ENCODE measurements around the gene AAR2.

Gene AAR2

GRCh38 chr20:36235892-36236785, at the start of gene AAR2:
Gene AAR2 (plus strand): TSS chr20:36236478. CDS start chr20:36239869, 3,391 bp downstream.
- peak; percentile 75 to 84 for DNase-seq

- no peak for DNase-seq
These were observed 42.1 kb upstream of the AAR2 start for GRCh38 chr20:36193977-36194712.

GRCh38 chr20:36196676-36197075, 39.6 kb upstream of the AAR2 start:
- no peak for DNase-seq

GRCh38 chr20:36197271-36197670, 39.0 kb upstream of the AAR2 start:
- no peak for DNase-seq

- peak; percentile 46 to 81 for DNase-seq
These were observed 36.7 kb upstream of the AAR2 start for GRCh38 chr20:36199345-36200257.

GRCh38 chr20:36200451-36200850, 35.8 kb upstream of the AAR2 start:
- DNase-seq, result no peak

- DNase-seq, result no peak
These were observed 35.1 kb upstream of the AAR2 start for GRCh38 chr20:36201198-36201597.

GRCh38 chr20:36202891-36203338, 33.4 kb upstream of the AAR2 start:
- DNase-seq, result peak; percentile 55 to 57

GRCh38 chr20:36203861-36204260, 32.4 kb upstream of the AAR2 start:
- DNase-seq, result no peak

- DNase-seq, result no peak
These were observed 31.3 kb upstream of the AAR2 start for GRCh38 chr20:36205026-36205425.

- no peak for DNase-seq
These were observed 30.2 kb upstream of the AAR2 start for GRCh38 chr20:36206068-36206467.

GRCh38 chr20:36206641-36207040, 29.6 kb upstream of the AAR2 start:
- no peak for DNase-seq

GRCh38 chr20:36207602-36208001, 28.7 kb upstream of the AAR2 start:
- no peak for DNase-seq

- no peak for DNase-seq
These were observed 28.0 kb upstream of the AAR2 start for GRCh38 chr20:36208257-36208656.

- DNase-seq, result no peak
These were observed 25.7 kb upstream of the AAR2 start for GRCh38 chr20:36210436-36211021.

GRCh38 chr20:36213362-36213761, 22.9 kb upstream of the AAR2 start:
- DNase-seq, result no peak

- DNase-seq, result peak in 1 of 2 experiments; percentile 35
These were observed 21.5 kb upstream of the AAR2 start for GRCh38 chr20:36214684-36215256.

GRCh38 chr20:36215778-36216177, 20.5 kb upstream of the AAR2 start:
- DNase-seq, result no peak

- DNase-seq, result no peak
These were observed 19.8 kb upstream of the AAR2 start for GRCh38 chr20:36216314-36217025.

GRCh38 chr20:36217226-36217625, 19.1 kb upstream of the AAR2 start:
- DNase-seq, result no peak

- no peak for DNase-seq
These were observed 17.8 kb upstream of the AAR2 start for GRCh38 chr20:36218380-36219064.
